ENCODE data around the gene HECTD4. TPM values are rescaled to one million over a fixed set of nuclear protein-coding genes. Genes with fewer than 3 reads are reported as not detected.

Gene HECTD4
- total RNA-seq, 1 donor from 2014 or later = 40.7 TPM

GRCh38 chr12:112191840-112192321 lies 190.3 kb downstream of the HECTD4 start:
- no peak for TF ChIP-seq CTCF (IDR thresholded peaks at IDR 0.05)
- Mint-ChIP-seq H3K27me3 (ENCODE audit: low read depth) (no peaks in the 10 kb centered on the region), H3K36me3 (ENCODE audit: low read depth) (peaks cover 30% of the 10 kb centered on the region), H3K4me1 (ENCODE audit: low read depth) (no peaks in the 10 kb centered on the region), H3K4me3 (ENCODE audit: unreplicated experiment) (no peak overlapping the region), H3K9me3 (ENCODE audit: low read depth) (no peaks in the 10 kb centered on the region), H3K27ac (ENCODE audit: unreplicated experiment) (no peak overlapping the region)
- no peak for DNase-seq (ENCODE audit: low spot score)

GRCh38 chr12:112191201-112191600 lies 191.0 kb downstream of the HECTD4 start:
- Mint-ChIP-seq H3K36me3 (ENCODE audit: low read depth) (peaks cover 29% of the 10 kb centered on the region), H3K27ac (ENCODE audit: unreplicated experiment) (no peak overlapping the region), H3K4me3 (ENCODE audit: unreplicated experiment) (no peak overlapping the region), H3K27me3 (ENCODE audit: low read depth) (no peaks in the 10 kb centered on the region), H3K4me1 (ENCODE audit: low read depth) (no peaks in the 10 kb centered on the region), H3K9me3 (ENCODE audit: low read depth) (no peaks in the 10 kb centered on the region)
- DNase-seq (ENCODE audit: low spot score) = no peak
- no peak for TF ChIP-seq CTCF (IDR thresholded peaks at IDR 0.05)

- H3K4me3 Mint-ChIP-seq (ENCODE audit: unreplicated experiment) = no peak overlapping the region
- no peaks in the 10 kb centered on the region for H3K9me3 Mint-ChIP-seq (ENCODE audit: low read depth)
- H3K27me3 Mint-ChIP-seq (ENCODE audit: low read depth) = no peaks in the 10 kb centered on the region
- no peak overlapping the region for H3K27ac Mint-ChIP-seq (ENCODE audit: unreplicated experiment)
- peaks cover 25% of the 10 kb centered on the region for H3K36me3 Mint-ChIP-seq (ENCODE audit: low read depth)
- DNase-seq (ENCODE audit: low spot score) = no peak
- no peaks in the 10 kb centered on the region for H3K4me1 Mint-ChIP-seq (ENCODE audit: low read depth)
- no peak for TF ChIP-seq CTCF (IDR thresholded peaks at IDR 0.05)
Observed at GRCh38 chr12:112190231-112191025, 191.8 kb downstream of the HECTD4 start.

- Mint-ChIP-seq H3K9me3 (ENCODE audit: low read depth) (no peaks in the 10 kb centered on the region), H3K27ac (ENCODE audit: unreplicated experiment) (no peak overlapping the region)
- no peak for DNase-seq (ENCODE audit: low spot score)
Observed at GRCh38 chr12:112188130-112188830, 194.0 kb downstream of the HECTD4 start.

More at GRCh38 chr12:112188130-112188830, 194.0 kb downstream of the HECTD4 start:
- Mint-ChIP-seq H3K4me1 (ENCODE audit: low read depth) (peaks cover under 1% of the 10 kb centered on the region), H3K27me3 (ENCODE audit: low read depth) (no peaks in the 10 kb centered on the region), H3K4me3 (ENCODE audit: unreplicated experiment) (no peak overlapping the region), H3K36me3 (ENCODE audit: low read depth) (peaks cover 16% of the 10 kb centered on the region)
- no peak for TF ChIP-seq CTCF (IDR thresholded peaks at IDR 0.05)
